Neural progenitor cell (in vitro differentiated cells): ENCODE data around the gene MTIF3. TPM values are rescaled to one million over a fixed set of nuclear protein-coding genes. Genes with fewer than 3 reads are reported as not detected.
A peak's percentile ranks its signal among the peaks of the same experiment; 100 is the strongest.

Experiments
- DNase-seq: peaks from one replicate; pipeline ENCODE4 v3.0.0-alpha.2; 2016; ENCODE audit warnings: low spot score
- H2AFZ ChIP-seq: fragments of 200-600 bp; sonication (generic); replicated peaks from 2 replicates; pipeline ENCODE4 v1.6.1; 2016; ENCODE audit warnings: antibody characterized with exemption
- H3F3A ChIP-seq: fragments of 200-600 bp; sonication (generic); 2 replicates; pipeline ENCODE4 v1.6.1; 2016; ENCODE audit warnings: antibody characterized with exemption, low read depth
- H3K27ac ChIP-seq: fragments of 200-600 bp; sonication (generic); 2 replicates; pipeline ENCODE4 v1.5.1; 2016; ENCODE audit warnings: mild to moderate bottlenecking
- H3K27me3 ChIP-seq: fragments of 200-600 bp; sonication (generic); 2 replicates; pipeline ENCODE4 v1.6.1; 2016; ENCODE audit warnings: mild to moderate bottlenecking, moderate library complexity
- H3K36me3 ChIP-seq: fragments of 200-600 bp; sonication (generic); 2 replicates; pipeline ENCODE4 v1.5.1; 2016
- H3K4me1 ChIP-seq: fragments of 200-600 bp; sonication (generic); 2 replicates; pipeline ENCODE4 v1.6.1; 2016; ENCODE audit warnings: mixed run types
- H3K4me2 ChIP-seq: fragments of 200-600 bp; sonication (generic); 2 replicates; pipeline ENCODE4 v1.6.1; 2016
- H3K4me3 ChIP-seq: fragments of 200-600 bp; sonication (generic); 2 replicates; pipeline ENCODE4 v1.5.1; 2016
- H3K79me2 ChIP-seq: fragments of 200-600 bp; sonication (generic); 2 replicates; pipeline ENCODE4 v1.6.1; 2016; ENCODE audit warnings: low read depth
- H3K9ac ChIP-seq: fragments of 200-600 bp; sonication (generic); 2 replicates; pipeline ENCODE4 v1.6.1; 2016
- H3K9me3 ChIP-seq: fragments of 200-600 bp; sonication (generic); 2 replicates; pipeline ENCODE4 v1.5.1; 2016; ENCODE audit warnings: low read depth
- H4K20me1 ChIP-seq: fragments of 200-600 bp; sonication (generic); 2 replicates; pipeline ENCODE4 v1.6.1; 2016; ENCODE audit warnings: low read depth
- H3K27ac Mint-ChIP-seq: 3 replicates; pipeline ENCODE4 v1.8.0; 2021; ENCODE audit warnings: mixed read lengths
- H3K27me3 Mint-ChIP-seq: 2 replicates; pipeline ENCODE4 v1.8.0; 2022; ENCODE audit warnings: low read depth, mild to moderate bottlenecking, inconsistent platforms, moderate library complexity, mixed read lengths; ENCODE audit not compliant: insufficient read depth
- H3K36me3 Mint-ChIP-seq: 3 replicates; pipeline ENCODE4 v1.8.0; 2021; ENCODE audit warnings: mixed read lengths
- H3K4me1 Mint-ChIP-seq: 3 replicates; pipeline ENCODE4 v1.8.0; 2021; ENCODE audit warnings: mixed read lengths
- H3K4me3 Mint-ChIP-seq: 3 replicates; pipeline ENCODE4 v1.8.0; 2021; ENCODE audit warnings: mild to moderate bottlenecking, moderate library complexity, mixed read lengths
- H3K9me3 Mint-ChIP-seq: 3 replicates; pipeline ENCODE4 v1.8.0; 2020; ENCODE audit warnings: mixed read lengths
- CTCF ChIP-seq: fragments of 200-600 bp; sonication (generic); IDR thresholded peaks from 2 replicates; pipeline ENCODE4 v1.5.1; 2017; ENCODE audit warnings: antibody characterized with exemption, mild to moderate bottlenecking
- EZH2 ChIP-seq: fragments of 200-600 bp; sonication (generic); IDR thresholded peaks from 2 replicates; pipeline ENCODE4 v1.6.1; 2017; ENCODE audit warnings: antibody characterized with exemption, mild to moderate bottlenecking, moderate library complexity
- EZH2phosphoT487 ChIP-seq: fragments of 200-600 bp; sonication (generic); IDR thresholded peaks from 2 replicates; pipeline ENCODE4 v1.6.1; 2017; ENCODE audit warnings: antibody characterized with exemption
- total RNA-seq: library from RNA; depleted of rRNA; stranded (reverse); fragments of >200 nt; gene quantifications from 2 replicates; pipeline ENCODE4 v1.2.3, GENCODE V29; 2015; ENCODE audit warnings: low replicate concordance

Gene MTIF3
- total RNA-seq, 1 donor from 2014 or later = 65.8 TPM

- Histone ChIP-seq H3K36me3 (no peaks in the 10 kb centered on the region), H3F3A (no peaks in the 10 kb centered on the region), H3K4me3 (no peak overlapping the region), H3K4me1 (no peaks in the 10 kb centered on the region), H2AFZ (no peak overlapping the region), H3K9ac (no peak overlapping the region), H4K20me1 (no peaks in the 10 kb centered on the region), H3K79me2 (no peaks in the 10 kb centered on the region), H3K4me2 (no peak overlapping the region), H3K27ac (no peak overlapping the region), H3K27me3 (peaks cover 23% of the 10 kb centered on the region), H3K9me3 (no peaks in the 10 kb centered on the region)
- Mint-ChIP-seq H3K4me3 (no peak overlapping the region), H3K4me1 (no peaks in the 10 kb centered on the region), H3K27me3 (peaks cover 4% of the 10 kb centered on the region), H3K27ac (no peak overlapping the region), H3K9me3 (peaks cover 4% of the 10 kb centered on the region), H3K36me3 (no peaks in the 10 kb centered on the region)
- no peak for DNase-seq
- TF ChIP-seq CTCF = no peak
- no peak for TF ChIP-seq EZH2
- no peak for TF ChIP-seq EZH2phosphoT487
These were observed 32.6 kb upstream of the MTIF3 start for GRCh38 chr13:27482983-27483382.

GRCh38 chr13:27481766-27482165, 31.4 kb upstream of the MTIF3 start:
- peak; percentile 81 for DNase-seq
- Histone ChIP-seq H3K9ac (no peak overlapping the region), H4K20me1 (no peaks in the 10 kb centered on the region), H2AFZ (no peak overlapping the region), H3K4me2 (no peak overlapping the region), H3K36me3 (no peaks in the 10 kb centered on the region), H3F3A (no peaks in the 10 kb centered on the region), H3K27me3 (peaks cover 23% of the 10 kb centered on the region), H3K4me3 (no peak overlapping the region), H3K9me3 (no peaks in the 10 kb centered on the region), H3K4me1 (no peaks in the 10 kb centered on the region), H3K27ac (no peak overlapping the region), H3K79me2 (no peaks in the 10 kb centered on the region)
- no peak overlapping the region for H3K27ac Mint-ChIP-seq
- H3K27me3 Mint-ChIP-seq = peaks cover 4% of the 10 kb centered on the region
- H3K36me3 Mint-ChIP-seq = no peaks in the 10 kb centered on the region
- TF ChIP-seq EZH2 = no peak
- peak; percentile 85 for TF ChIP-seq CTCF
- no peak for TF ChIP-seq EZH2phosphoT487
- peaks cover 4% of the 10 kb centered on the region for H3K9me3 Mint-ChIP-seq
- H3K4me3 Mint-ChIP-seq = no peak overlapping the region
- peaks cover 3% of the 10 kb centered on the region for H3K4me1 Mint-ChIP-seq

GRCh38 chr13:27476943-27477703, 26.8 kb upstream of the MTIF3 start:
- Histone ChIP-seq H3K36me3 (no peaks in the 10 kb centered on the region), H3K27ac (no peak overlapping the region), H3K4me3 (no peak overlapping the region), H3F3A (no peaks in the 10 kb centered on the region), H4K20me1 (no peaks in the 10 kb centered on the region), H3K9ac (no peak overlapping the region), H3K27me3 (peaks cover 6% of the 10 kb centered on the region), H3K4me2 (no peak overlapping the region), H2AFZ (peak overlapping the region; percentile 68), H3K79me2 (no peaks in the 10 kb centered on the region), H3K4me1 (no peaks in the 10 kb centered on the region), H3K9me3 (no peaks in the 10 kb centered on the region)
- Mint-ChIP-seq H3K9me3 (peaks cover 3% of the 10 kb centered on the region), H3K4me3 (no peak overlapping the region), H3K36me3 (no peaks in the 10 kb centered on the region), H3K27ac (peak overlapping the region; percentile 25), H3K27me3 (peaks cover 7% of the 10 kb centered on the region), H3K4me1 (peaks cover 3% of the 10 kb centered on the region)
- no peak for TF ChIP-seq CTCF
- no peak for TF ChIP-seq EZH2phosphoT487
- no peak for TF ChIP-seq EZH2
- no peak for DNase-seq
